ENCODE results near the gene ALPG. TPM values are rescaled to one million over a fixed set of nuclear protein-coding genes. Genes with fewer than 3 reads are reported as not detected.

Gene ALPG
- total RNA-seq, 1 donor from 2014 or later: not detected

DNA sequence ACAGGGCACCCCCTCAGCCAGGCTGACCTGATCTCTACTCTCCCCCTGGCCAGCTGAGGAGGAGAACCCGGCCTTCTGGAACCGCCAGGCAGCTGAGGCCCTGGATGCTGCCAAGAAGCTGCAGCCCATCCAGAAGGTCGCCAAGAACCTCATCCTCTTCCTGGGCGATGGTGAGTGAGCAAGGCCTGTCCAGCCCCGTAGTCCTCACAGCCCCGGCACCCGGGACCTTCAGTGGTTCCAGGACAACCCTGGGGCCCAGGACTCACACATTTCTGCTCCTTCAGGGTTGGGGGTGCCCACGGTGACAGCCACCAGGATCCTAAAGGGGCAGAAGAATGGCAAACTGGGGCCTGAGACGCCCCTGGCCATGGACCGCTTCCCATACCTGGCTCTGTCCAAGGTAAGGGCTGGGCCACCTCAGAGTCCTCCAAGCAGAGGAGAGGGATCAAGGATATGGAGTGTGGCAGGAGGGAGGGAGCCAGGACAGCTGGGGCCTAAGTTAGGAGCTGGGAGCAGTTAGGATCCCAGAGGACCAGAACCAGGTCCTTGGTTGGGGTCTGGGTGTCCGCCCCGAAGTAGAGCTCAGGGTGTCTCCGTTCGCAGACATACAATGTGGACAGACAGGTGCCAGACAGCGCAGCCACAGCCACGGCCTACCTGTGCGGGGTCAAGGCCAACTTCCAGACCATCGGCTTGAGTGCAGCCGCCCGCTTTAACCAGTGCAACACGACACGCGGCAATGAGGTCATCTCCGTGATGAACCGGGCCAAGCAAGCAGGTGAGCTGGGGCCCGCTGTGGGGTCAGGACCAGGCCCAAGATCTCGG lies 49.9 kb downstream of the ALPG start:
- DNase-seq (ENCODE audit: low read depth, low spot score): no peak

- DNase-seq (ENCODE audit: low read depth, low spot score): no peak
Observed at GRCh38 chr2:232457121-232458011, 50.7 kb downstream of the ALPG start.

DNA sequence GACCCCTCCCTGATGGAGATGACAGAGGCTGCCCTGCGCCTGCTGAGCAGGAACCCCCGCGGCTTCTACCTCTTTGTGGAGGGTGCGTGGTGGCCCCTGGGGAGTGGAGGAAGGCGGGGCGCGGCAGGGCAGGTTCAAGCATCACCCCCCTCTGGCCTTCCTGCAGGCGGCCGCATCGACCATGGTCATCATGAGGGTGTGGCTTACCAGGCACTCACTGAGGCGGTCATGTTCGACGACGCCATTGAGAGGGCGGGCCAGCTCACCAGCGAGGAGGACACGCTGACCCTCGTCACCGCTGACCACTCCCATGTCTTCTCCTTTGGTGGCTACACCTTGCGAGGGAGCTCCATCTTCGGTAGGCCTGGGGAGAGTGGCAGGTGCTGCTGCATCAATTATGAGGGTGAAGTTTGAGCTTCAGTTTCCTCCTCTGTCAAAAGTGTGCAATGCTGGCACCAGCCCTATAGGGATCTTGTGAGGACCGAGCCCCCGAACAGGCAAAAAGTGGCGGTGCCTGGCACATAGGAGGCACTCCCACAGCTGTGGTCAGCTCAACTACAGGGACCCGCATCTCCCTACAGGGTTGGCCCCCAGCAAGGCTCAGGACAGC lies 51.5 kb downstream of the ALPG start:
- no peak for DNase-seq (ENCODE audit: low read depth, low spot score)

DNA sequence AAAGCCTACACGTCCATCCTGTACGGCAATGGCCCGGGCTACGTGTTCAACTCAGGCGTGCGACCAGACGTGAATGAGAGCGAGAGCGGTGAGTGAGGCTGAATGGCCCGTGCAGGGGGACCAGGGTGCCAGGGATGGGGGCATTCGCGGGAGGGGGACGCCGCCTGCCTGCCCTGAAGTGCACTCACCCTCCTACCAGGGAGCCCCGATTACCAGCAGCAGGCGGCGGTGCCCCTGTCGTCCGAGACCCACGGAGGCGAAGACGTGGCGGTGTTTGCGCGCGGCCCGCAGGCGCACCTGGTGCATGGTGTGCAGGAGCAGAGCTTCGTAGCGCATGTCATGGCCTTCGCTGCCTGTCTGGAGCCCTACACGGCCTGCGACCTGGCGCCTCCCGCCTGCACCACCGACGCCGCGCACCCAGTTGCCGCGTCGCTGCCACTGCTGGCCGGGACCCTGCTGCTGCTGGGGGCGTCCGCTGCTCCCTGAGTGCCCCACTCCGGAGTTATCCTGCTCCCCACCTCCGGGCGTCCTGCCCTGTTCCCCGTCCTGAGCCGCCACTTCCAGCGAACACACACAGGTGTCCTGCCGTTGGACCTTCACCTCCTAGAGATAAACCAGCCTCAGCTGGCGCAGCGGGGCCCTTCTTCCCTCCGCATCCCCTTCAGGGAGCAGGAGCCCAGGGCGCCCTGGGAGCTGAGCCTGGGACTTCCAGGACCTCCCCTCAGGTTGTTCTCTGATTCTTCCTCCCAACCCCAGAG lies 52.2 kb downstream of the ALPG start:
- DNase-seq (ENCODE audit: low read depth, low spot score): no peak

DNA sequence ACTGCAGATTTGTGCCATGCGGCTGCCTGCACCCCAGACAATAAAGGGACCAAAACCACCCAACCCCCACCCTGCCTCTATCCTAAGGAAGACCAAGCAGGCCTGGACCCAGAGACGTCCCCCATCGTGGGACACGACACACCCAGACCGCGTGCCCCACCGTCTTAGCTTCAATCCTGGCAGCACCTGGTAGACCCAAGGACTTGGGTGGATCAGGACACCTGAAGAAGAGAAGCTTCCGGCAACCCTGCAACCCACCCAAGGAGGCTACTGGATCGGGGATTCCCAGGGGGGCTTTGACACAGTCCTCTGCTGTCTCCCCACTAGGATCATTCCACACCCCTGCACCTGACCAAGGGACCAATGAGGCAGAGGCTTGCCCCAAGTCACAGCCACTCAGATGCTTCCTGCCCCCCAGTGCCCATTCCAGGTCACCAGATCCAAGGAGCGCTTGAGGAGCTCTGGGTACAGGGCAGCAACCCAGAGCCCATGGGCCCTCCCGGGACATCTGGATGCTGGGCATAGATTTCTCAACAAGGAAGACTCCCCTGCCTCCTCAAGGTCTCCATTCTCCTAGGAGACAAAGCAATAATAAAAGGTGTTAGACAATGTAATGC lies 52.9 kb downstream of the ALPG start:
- DNase-seq (ENCODE audit: low read depth, low spot score): no peak

DNA sequence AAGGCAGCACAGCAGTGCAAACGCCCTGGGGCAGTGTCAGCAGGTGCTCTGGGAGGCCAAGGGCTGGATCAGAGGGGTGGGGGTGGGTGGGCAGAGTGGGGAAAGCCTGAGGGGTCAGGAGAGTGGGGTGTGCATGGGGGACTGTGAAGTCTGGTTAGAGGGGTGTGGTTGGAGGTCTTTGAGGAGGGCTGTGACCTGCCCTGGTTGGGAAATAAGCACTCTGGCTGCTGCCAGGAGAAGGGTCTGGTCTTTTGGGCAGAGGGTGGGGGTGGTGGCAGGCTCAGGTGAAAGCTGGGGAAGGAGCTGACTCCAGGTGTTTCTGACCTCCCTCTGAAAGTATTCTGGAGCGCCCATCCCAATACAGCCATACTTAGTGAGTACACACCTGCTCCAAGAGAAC lies 53.5 kb downstream of the ALPG start:
- DNase-seq (ENCODE audit: low read depth, low spot score): no peak

Other genes with a start within 250 kb of the ALPG start
- not detected in 2 replicates for gene ALPP, start 28.1 kb upstream of the ALPG start, total RNA-seq
- not detected in 2 replicates for gene ALPI, start 49.3 kb downstream of the ALPG start, total RNA-seq
- not detected in 2 replicates for gene ECEL1, start 81.0 kb downstream of the ALPG start, total RNA-seq
- not detected in 2 replicates for gene PRSS56, start 113.5 kb downstream of the ALPG start, total RNA-seq
- gene CHRND, start 119.3 kb downstream of the ALPG start, total RNA-seq: not detected in 2 replicates
- not detected in 2 replicates for gene CHRNG, start 132.8 kb downstream of the ALPG start, total RNA-seq
- gene TIGD1, start 143.7 kb downstream of the ALPG start, total RNA-seq: 1.8 and 2.5 TPM in 2 replicates
- gene EIF4E2, start 143.8 kb downstream of the ALPG start, total RNA-seq: 122 and 124 TPM in 2 replicates
- gene EFHD1, start 226.8 kb downstream of the ALPG start, total RNA-seq: not detected in 2 replicates

Measured in pulmonary artery endothelial cell (primary cell).